Ovary (tissue), 3 donors: ENCODE measurements around the gene ITLN2.

Experiments
- EP300 ChIP-seq: sonication (generic); formaldehyde crosslinking; IDR thresholded peaks from one replicate; pipeline ENCODE4 v1.6.1; 2017; ENCODE audit warnings: antibody characterized with exemption
- POLR2A ChIP-seq: fragments of 450-650 bp; IDR thresholded peaks from one replicate; pipeline ENCODE4 v1.6.1; 2017; ENCODE audit warnings: antibody characterized with exemption, mild to moderate bottlenecking, moderate library complexity
- TF ChIP-seq, protein P1 (sequence below), 3 donors: fragments of 450-650 bp in 2 of 3; fragments of 200-600 bp in 1 of 3; IDR thresholded peaks; one replicate each; pipeline versions ENCODE4 v1.5.1 to v1.8.0; 2016 to 2022; ENCODE audit warnings: antibody characterized with exemption in 3 of 3, mild to moderate bottlenecking in 1 of 3
- donor health status: DM: no; HTN: no; CAD: no.

DNA sequence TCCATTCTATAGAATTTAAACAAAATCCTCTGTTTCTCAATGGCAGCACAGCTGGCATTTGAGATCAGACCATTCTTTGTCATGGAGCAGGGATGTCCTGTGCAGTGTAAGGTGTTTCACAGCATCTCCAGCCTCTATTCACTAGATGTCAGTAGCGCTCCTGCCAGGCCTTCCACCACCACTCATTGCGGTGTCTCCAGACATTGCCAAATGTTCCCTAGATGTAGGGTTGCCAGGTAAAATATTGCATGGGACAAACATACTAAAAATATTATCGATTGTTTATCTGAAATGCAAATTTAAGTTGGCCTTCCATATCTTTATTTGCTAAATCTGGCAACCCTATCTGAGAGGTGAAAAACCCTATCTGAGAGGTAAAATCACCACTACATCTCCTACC, 11.7 kb downstream of the ITLN2 start:
- no peak for TF ChIP-seq POLR2A
- TF ChIP-seq EP300, result no peak
- TF ChIP-seq, protein P1, sequence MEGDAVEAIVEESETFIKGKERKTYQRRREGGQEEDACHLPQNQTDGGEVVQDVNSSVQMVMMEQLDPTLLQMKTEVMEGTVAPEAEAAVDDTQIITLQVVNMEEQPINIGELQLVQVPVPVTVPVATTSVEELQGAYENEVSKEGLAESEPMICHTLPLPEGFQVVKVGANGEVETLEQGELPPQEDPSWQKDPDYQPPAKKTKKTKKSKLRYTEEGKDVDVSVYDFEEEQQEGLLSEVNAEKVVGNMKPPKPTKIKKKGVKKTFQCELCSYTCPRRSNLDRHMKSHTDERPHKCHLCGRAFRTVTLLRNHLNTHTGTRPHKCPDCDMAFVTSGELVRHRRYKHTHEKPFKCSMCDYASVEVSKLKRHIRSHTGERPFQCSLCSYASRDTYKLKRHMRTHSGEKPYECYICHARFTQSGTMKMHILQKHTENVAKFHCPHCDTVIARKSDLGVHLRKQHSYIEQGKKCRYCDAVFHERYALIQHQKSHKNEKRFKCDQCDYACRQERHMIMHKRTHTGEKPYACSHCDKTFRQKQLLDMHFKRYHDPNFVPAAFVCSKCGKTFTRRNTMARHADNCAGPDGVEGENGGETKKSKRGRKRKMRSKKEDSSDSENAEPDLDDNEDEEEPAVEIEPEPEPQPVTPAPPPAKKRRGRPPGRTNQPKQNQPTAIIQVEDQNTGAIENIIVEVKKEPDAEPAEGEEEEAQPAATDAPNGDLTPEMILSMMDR (IDR thresholded peaks at IDR 0.05), result no peak
